Breast epithelium (tissue), 4 donors: ENCODE measurements around the gene TBX15. TPM values are rescaled to one million over a fixed set of nuclear protein-coding genes. Genes with fewer than 3 reads are reported as not detected.

Experiments
- DNase-seq, 2 donors: peaks; one replicate each; pipeline ENCODE4 v3.0.0-alpha.2; 2019; ENCODE audit warnings: low spot score in 2 of 2
- H3K27ac ChIP-seq, 2 donors: fragments of 200-600 bp; sonication (generic) in 1 of 2; one replicate each; pipeline ENCODE4 v1.5.1; 2016 to 2019; ENCODE audit warnings: mild to moderate bottlenecking in 1 of 2
- H3K27me3 ChIP-seq, 2 donors: fragments of 200-600 bp; sonication (generic) in 1 of 2; one replicate each; pipeline versions ENCODE4 v1.5.1 to v1.6.0; 2017 to 2019; ENCODE audit warnings: control low read depth in 1 of 2, mild to moderate bottlenecking in 1 of 2
- H3K36me3 ChIP-seq: fragments of 200-600 bp; one replicate; pipeline ENCODE4 v1.5.1; 2019
- H3K4me1 ChIP-seq, 2 donors: fragments of 200-600 bp; sonication (generic); one replicate each; pipeline ENCODE4 v1.5.1; 2016 to 2019; ENCODE audit warnings: control low read depth in 1 of 2
- H3K4me3 ChIP-seq, 3 donors: fragments of 200-600 bp; sonication (generic); 1 replicate in 2 of 3; 2 replicates in 1 of 3; pipeline ENCODE4 v1.5.1; 2016 to 2019; ENCODE audit warnings: mild to moderate bottlenecking in 3 of 3, moderate library complexity in 2 of 3
- H3K9me3 ChIP-seq, 2 donors: fragments of 200-600 bp; sonication (generic) in 1 of 2; one replicate each; pipeline ENCODE4 v1.5.1; 2016 to 2019; ENCODE audit warnings: control low read depth in 1 of 2
- CTCF ChIP-seq, 3 donors: fragments of 450-650 bp; IDR thresholded peaks; one replicate each; pipeline ENCODE4 v1.5.1; 2016 to 2017; ENCODE audit warnings: antibody characterized with exemption in 3 of 3, mild to moderate bottlenecking in 3 of 3, moderate library complexity in 3 of 3
- POLR2A ChIP-seq: fragments of 450-650 bp; IDR thresholded peaks from one replicate; pipeline ENCODE4 v1.6.1; 2016; ENCODE audit warnings: antibody characterized with exemption, mild to moderate bottlenecking, moderate library complexity
- POLR2AphosphoS5 ChIP-seq, 3 donors: sonication (generic); formaldehyde crosslinking; IDR thresholded peaks; one replicate each; pipeline ENCODE4 v1.6.1; 2017; ENCODE audit warnings: antibody characterized with exemption in 3 of 3
- intact Hi-C: fragments of 100-400 bp; cut with DNase I; formaldehyde crosslinking; loops from one replicate; pipeline ENCODE4 v1.15.1; 2023; ENCODE audit warnings: low total_unique reads
- total RNA-seq, 3 donors: library from RNA; depleted of rRNA; stranded (reverse); fragments of >200 nt; gene quantifications; one replicate each; pipeline ENCODE4 v1.1.0, GENCODE V29; 2016

TBX15 gene
- total RNA-seq, 3 donors from 2014 or later = 5.9 to 60.0 (median 34.1) TPM

DNA sequence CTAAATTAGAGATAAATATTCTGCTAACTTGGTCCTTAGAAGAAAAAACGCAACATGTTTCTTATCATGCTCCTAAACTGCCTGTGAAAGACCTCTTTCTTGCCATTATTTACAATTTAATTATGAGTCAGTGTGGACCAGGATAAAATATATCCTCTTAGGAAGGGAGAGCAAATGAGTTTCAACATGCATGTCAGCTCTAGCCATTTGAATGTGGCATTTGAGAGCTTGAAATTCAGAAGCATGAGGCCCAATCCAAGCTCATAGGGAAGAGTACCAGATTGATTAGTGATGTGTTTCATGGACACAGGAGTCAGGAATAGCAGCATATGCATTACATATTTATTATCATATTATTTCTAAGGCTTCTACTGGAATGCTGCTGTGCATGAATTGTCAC lies 39.3 kb downstream of the TBX15 start:
- H3K4me3 ChIP-seq = no peak overlapping the region
- no peaks in the 10 kb centered on the region for H3K36me3 ChIP-seq
- no peak for DNase-seq
- H3K4me1 ChIP-seq = no peaks in the 10 kb centered on the region
- intact Hi-C loops = no loop called here
- H3K27me3 ChIP-seq = no peaks in the 10 kb centered on the region
- no peak for TF ChIP-seq CTCF (IDR thresholded peaks at IDR 0.05)
- no peak for TF ChIP-seq POLR2A
- no peak for TF ChIP-seq POLR2AphosphoS5 (IDR thresholded peaks at IDR 0.05)
- peak overlapping the region in 1 of 2 donors; percentile 38 for H3K27ac ChIP-seq
- no peaks in the 10 kb centered on the region for H3K9me3 ChIP-seq

DNA sequence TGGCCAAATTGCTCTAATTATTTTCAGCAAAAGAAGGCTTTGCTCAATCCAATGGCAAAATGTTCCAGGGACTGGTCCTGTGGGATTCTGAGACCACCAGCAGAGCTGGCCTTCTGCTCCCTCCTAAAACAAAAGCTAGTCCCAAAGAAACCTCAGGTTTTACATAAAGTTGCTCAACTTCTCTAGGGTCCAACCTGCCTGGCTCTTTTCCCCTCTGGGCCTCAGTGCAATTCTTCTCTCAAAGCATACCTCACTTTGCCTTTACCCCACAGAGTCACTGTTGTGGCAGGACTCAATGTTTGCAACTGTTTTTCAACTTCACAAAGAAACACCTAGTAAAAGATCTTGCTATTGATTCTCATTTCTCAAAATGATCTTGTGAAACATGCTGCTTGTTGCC lies 39.8 kb downstream of the TBX15 start:
- no peak overlapping the region for H3K4me3 ChIP-seq
- no peaks in the 10 kb centered on the region for H3K4me1 ChIP-seq
- DNase-seq = no peak
- intact Hi-C loops = no loop called here
- no peaks in the 10 kb centered on the region for H3K36me3 ChIP-seq
- no peaks in the 10 kb centered on the region for H3K9me3 ChIP-seq
- TF ChIP-seq POLR2A (no peak), CTCF (IDR thresholded peaks at IDR 0.05) (no peak), POLR2AphosphoS5 (IDR thresholded peaks at IDR 0.05) (no peak)
- H3K27me3 ChIP-seq = no peaks in the 10 kb centered on the region
- peak overlapping the region in 1 of 2 donors; percentile 38 for H3K27ac ChIP-seq

DNA sequence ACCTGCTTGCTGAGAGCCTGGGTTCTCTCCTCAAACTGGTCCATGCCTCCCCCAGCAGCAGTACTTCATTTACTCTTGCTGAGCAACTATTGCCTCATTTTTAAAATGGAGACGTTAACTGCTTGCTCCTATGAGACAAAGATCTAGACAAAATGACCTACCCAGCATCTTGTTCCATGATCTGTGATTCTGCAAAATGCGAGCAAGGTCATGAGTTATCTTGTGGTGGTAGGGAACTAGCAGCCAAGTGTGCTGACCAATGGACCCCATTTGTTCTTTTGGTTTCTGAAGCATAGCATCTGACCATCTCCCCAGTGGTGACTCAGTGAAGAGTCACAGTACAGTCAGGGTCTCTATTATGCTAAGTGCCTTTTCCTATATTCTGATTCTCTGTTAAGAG lies 40.4 kb downstream of the TBX15 start:
- no peak for DNase-seq
- TF ChIP-seq POLR2AphosphoS5 (IDR thresholded peaks at IDR 0.05) (no peak), CTCF (IDR thresholded peaks at IDR 0.05) (no peak), POLR2A (no peak)
- Histone ChIP-seq H3K36me3 (no peaks in the 10 kb centered on the region), H3K9me3 (no peaks in the 10 kb centered on the region), H3K27me3 (no peaks in the 10 kb centered on the region), H3K4me1 (no peaks in the 10 kb centered on the region), H3K4me3 (no peak overlapping the region), H3K27ac (peak overlapping the region in 1 of 2 donors; percentile 38)
- intact Hi-C loops = no loop called here

DNA sequence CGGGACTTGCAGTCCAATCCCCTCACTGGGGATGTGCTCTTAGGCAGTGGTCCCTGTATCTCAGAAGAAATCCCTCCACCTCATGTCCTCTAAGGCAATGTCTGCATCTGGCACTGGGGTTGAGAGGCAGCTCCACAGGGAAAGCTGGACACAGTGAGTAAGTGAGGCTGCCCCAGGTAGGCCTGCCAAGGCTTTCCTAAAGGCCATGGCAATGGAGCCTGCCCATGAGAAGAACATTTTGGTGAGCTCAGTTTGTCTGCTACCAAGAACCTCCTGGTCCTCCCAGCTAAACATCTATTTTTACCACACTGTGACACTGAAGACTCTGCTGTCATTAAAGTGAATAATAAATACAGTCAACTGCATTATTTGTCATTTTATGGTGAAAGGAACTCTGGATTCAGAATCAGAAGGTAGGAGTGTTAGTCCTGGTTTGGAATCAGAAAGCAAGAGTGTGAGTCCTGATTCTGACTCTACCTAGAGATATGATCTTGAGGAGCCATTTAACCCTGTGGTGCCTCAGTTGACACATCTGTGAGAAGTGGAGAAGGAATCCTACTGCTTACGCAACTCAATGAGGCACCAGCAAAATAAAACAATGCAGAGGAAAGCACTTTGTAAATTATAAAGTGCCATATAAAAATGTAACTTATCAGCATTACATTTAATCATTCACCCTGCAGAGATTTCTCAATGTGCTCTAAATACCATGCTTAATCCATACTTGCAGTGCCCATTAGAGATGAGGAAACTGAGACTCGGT lies 41.0 kb downstream of the TBX15 start:
- no peaks in the 10 kb centered on the region for H3K36me3 ChIP-seq
- no peaks in the 10 kb centered on the region for H3K27me3 ChIP-seq
- H3K9me3 ChIP-seq = no peaks in the 10 kb centered on the region
- no peak overlapping the region for H3K27ac ChIP-seq
- intact Hi-C loops = no loop called here
- DNase-seq = no peak
- H3K4me3 ChIP-seq = no peak overlapping the region
- TF ChIP-seq POLR2AphosphoS5 (IDR thresholded peaks at IDR 0.05) (no peak), CTCF (IDR thresholded peaks at IDR 0.05) (no peak), POLR2A (no peak)
- H3K4me1 ChIP-seq = no peaks in the 10 kb centered on the region

DNA sequence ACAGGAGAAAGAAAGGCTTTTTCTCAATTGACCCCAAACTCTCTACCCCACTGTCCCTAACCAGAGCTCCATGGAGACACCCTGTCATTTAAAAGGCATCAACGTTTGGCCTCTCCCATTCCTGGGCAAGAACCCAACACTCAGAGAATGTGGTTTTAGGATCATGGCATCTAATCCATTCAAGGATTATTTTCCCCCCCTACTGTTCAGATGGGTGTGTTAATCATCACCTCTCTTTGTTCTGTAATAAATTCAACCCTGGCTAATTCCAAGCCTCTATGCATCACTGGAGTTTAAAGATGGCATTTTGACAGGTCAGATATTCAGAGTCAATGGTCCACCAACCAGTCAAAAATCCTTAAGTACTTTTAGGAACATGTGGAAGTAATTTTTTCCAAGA lies 42.7 kb downstream of the TBX15 start:
- TF ChIP-seq POLR2AphosphoS5 (IDR thresholded peaks at IDR 0.05) (no peak), POLR2A (no peak)
- no peak overlapping the region for H3K4me3 ChIP-seq
- no peak for DNase-seq
- intact Hi-C loops = no loop called here
- peak overlapping the region in 1 of 2 donors; percentile 19 for H3K27ac ChIP-seq
- no peaks in the 10 kb centered on the region for H3K36me3 ChIP-seq
- H3K27me3 ChIP-seq = no peaks in the 10 kb centered on the region
- no peaks in the 10 kb centered on the region for H3K9me3 ChIP-seq
- no peaks in the 10 kb centered on the region for H3K4me1 ChIP-seq
